ENCODE data around the gene COL25A1.
"Not testable (repeated sequence)": the region's sequence is repeated elsewhere in the genome, so short reads cannot be mapped to it uniquely, and the experiment has no call there.

The COL25A1 gene

GRCh38 chr4:108890484-108890881, 412.0 kb downstream of the COL25A1 start:
- Histone ChIP-seq H3K4me3 (ENCODE audit: low read length) (no peak overlapping the region), H3K9ac (ENCODE audit: low read length) (no peak overlapping the region), H3K4me1 (ENCODE audit: control insufficient read depth, low read depth, low read length) (no peaks in the 10 kb centered on the region), H3K27ac (ENCODE audit: low read length) (no peak overlapping the region), H3K27me3 (ENCODE audit: control insufficient read depth, insufficient read depth, low read length) (no peaks in the 10 kb centered on the region), H3K9me3 (ENCODE audit: control insufficient read depth, low read depth, low read length) (no peaks in the 10 kb centered on the region), H3K36me3 (ENCODE audit: control insufficient read depth, low read depth, low read length) (no peaks in the 10 kb centered on the region)

- H3K9ac ChIP-seq (ENCODE audit: low read length) = no peak overlapping the region
- no peak overlapping the region for H3K4me3 ChIP-seq (ENCODE audit: low read length)
- no peaks in the 10 kb centered on the region for H3K9me3 ChIP-seq (ENCODE audit: control insufficient read depth, low read depth, low read length)
- no peaks in the 10 kb centered on the region for H3K36me3 ChIP-seq (ENCODE audit: control insufficient read depth, low read depth, low read length)
- H3K4me1 ChIP-seq (ENCODE audit: control insufficient read depth, low read depth, low read length) = no peaks in the 10 kb centered on the region
- H3K27me3 ChIP-seq (ENCODE audit: control insufficient read depth, insufficient read depth, low read length) = no peaks in the 10 kb centered on the region
- H3K27ac ChIP-seq (ENCODE audit: low read length) = no peak overlapping the region
Measured at GRCh38 chr4:108889696-108890483, 412.6 kb downstream of the COL25A1 start.

GRCh38 chr4:108888769-108889168, 413.7 kb downstream of the COL25A1 start:
- no peaks in the 10 kb centered on the region for H3K36me3 ChIP-seq (ENCODE audit: control insufficient read depth, low read depth, low read length)
- H3K4me3 ChIP-seq (ENCODE audit: low read length) = no peak overlapping the region
- no peak overlapping the region for H3K27ac ChIP-seq (ENCODE audit: low read length)

GRCh38 chr4:108887034-108887433, 415.4 kb downstream of the COL25A1 start:
- Histone ChIP-seq H3K27ac (ENCODE audit: low read length) (no peak overlapping the region), H3K9me3 (ENCODE audit: control insufficient read depth, low read depth, low read length) (no peaks in the 10 kb centered on the region), H3K27me3 (ENCODE audit: control insufficient read depth, insufficient read depth, low read length) (no peaks in the 10 kb centered on the region), H3K9ac (ENCODE audit: low read length) (no peak overlapping the region), H3K36me3 (ENCODE audit: control insufficient read depth, low read depth, low read length) (no peaks in the 10 kb centered on the region), H3K4me3 (ENCODE audit: low read length) (no peak overlapping the region), H3K4me1 (ENCODE audit: control insufficient read depth, low read depth, low read length) (peaks cover 1% of the 10 kb centered on the region)

More at GRCh38 chr4:108888769-108889168, 413.7 kb downstream of the COL25A1 start:
- Histone ChIP-seq H3K4me1 (ENCODE audit: control insufficient read depth, low read depth, low read length) (no peaks in the 10 kb centered on the region), H3K9ac (ENCODE audit: low read length) (no peak overlapping the region), H3K9me3 (ENCODE audit: control insufficient read depth, low read depth, low read length) (no peaks in the 10 kb centered on the region), H3K27me3 (ENCODE audit: control insufficient read depth, insufficient read depth, low read length) (no peaks in the 10 kb centered on the region)

- Histone ChIP-seq H3K27ac (ENCODE audit: low read length) (no peak overlapping the region), H3K4me3 (ENCODE audit: low read length) (no peak overlapping the region), H3K27me3 (ENCODE audit: control insufficient read depth, insufficient read depth, low read length) (no peaks in the 10 kb centered on the region)
Measured at GRCh38 chr4:108885211-108885610, 417.2 kb downstream of the COL25A1 start.

GRCh38 chr4:108884596-108884995, 417.9 kb downstream of the COL25A1 start:
- H3K36me3 ChIP-seq (ENCODE audit: control insufficient read depth, low read depth, low read length) = no peaks in the 10 kb centered on the region
- peaks cover 8% of the 10 kb centered on the region for H3K4me1 ChIP-seq (ENCODE audit: control insufficient read depth, low read depth, low read length)
- no peak overlapping the region for H3K4me3 ChIP-seq (ENCODE audit: low read length)
- no peak overlapping the region for H3K27ac ChIP-seq (ENCODE audit: low read length)
- no peak overlapping the region for H3K9ac ChIP-seq (ENCODE audit: low read length)
- H3K27me3 ChIP-seq (ENCODE audit: control insufficient read depth, insufficient read depth, low read length) = no peaks in the 10 kb centered on the region
- no peaks in the 10 kb centered on the region for H3K9me3 ChIP-seq (ENCODE audit: control insufficient read depth, low read depth, low read length)

More at GRCh38 chr4:108885211-108885610, 417.2 kb downstream of the COL25A1 start:
- H3K4me1 ChIP-seq (ENCODE audit: control insufficient read depth, low read depth, low read length) = peaks cover 8% of the 10 kb centered on the region
- H3K9ac ChIP-seq (ENCODE audit: low read length) = no peak overlapping the region
- no peaks in the 10 kb centered on the region for H3K36me3 ChIP-seq (ENCODE audit: control insufficient read depth, low read depth, low read length)
- no peaks in the 10 kb centered on the region for H3K9me3 ChIP-seq (ENCODE audit: control insufficient read depth, low read depth, low read length)

- Histone ChIP-seq H3K27ac (ENCODE audit: low read length) (no peak overlapping the region), H3K9me3 (ENCODE audit: control insufficient read depth, low read depth, low read length) (no peaks in the 10 kb centered on the region), H3K4me3 (ENCODE audit: low read length) (no peak overlapping the region), H3K36me3 (ENCODE audit: control insufficient read depth, low read depth, low read length) (no peaks in the 10 kb centered on the region), H3K27me3 (ENCODE audit: control insufficient read depth, insufficient read depth, low read length) (no peaks in the 10 kb centered on the region), H3K9ac (ENCODE audit: low read length) (no peak overlapping the region), H3K4me1 (ENCODE audit: control insufficient read depth, low read depth, low read length) (peaks cover 28% of the 10 kb centered on the region)
Measured at GRCh38 chr4:108881986-108882385, 420.5 kb downstream of the COL25A1 start.

- H3K27ac ChIP-seq (ENCODE audit: low read length) = no peak overlapping the region
- no peak overlapping the region for H3K4me3 ChIP-seq (ENCODE audit: low read length)
- no peaks in the 10 kb centered on the region for H3K36me3 ChIP-seq (ENCODE audit: control insufficient read depth, low read depth, low read length)
- no peaks in the 10 kb centered on the region for H3K9me3 ChIP-seq (ENCODE audit: control insufficient read depth, low read depth, low read length)
- H3K9ac ChIP-seq (ENCODE audit: low read length) = no peak overlapping the region
- no peaks in the 10 kb centered on the region for H3K27me3 ChIP-seq (ENCODE audit: control insufficient read depth, insufficient read depth, low read length)
- H3K4me1 ChIP-seq (ENCODE audit: control insufficient read depth, low read depth, low read length) = peaks cover 33% of the 10 kb centered on the region
Measured at GRCh38 chr4:108881190-108881589, 421.3 kb downstream of the COL25A1 start.

- Histone ChIP-seq H3K9me3 (ENCODE audit: control insufficient read depth, low read depth, low read length) (no peaks in the 10 kb centered on the region), H3K9ac (ENCODE audit: low read length) (no peak overlapping the region), H3K27ac (ENCODE audit: low read length) (no peak overlapping the region), H3K36me3 (ENCODE audit: control insufficient read depth, low read depth, low read length) (no peaks in the 10 kb centered on the region), H3K27me3 (ENCODE audit: control insufficient read depth, insufficient read depth, low read length) (no peaks in the 10 kb centered on the region), H3K4me3 (ENCODE audit: low read length) (no peak overlapping the region), H3K4me1 (ENCODE audit: control insufficient read depth, low read depth, low read length) (peaks cover 33% of the 10 kb centered on the region)
Measured at GRCh38 chr4:108878806-108879205, 423.7 kb downstream of the COL25A1 start.

GRCh38 chr4:108877821-108878220, 424.6 kb downstream of the COL25A1 start:
- Histone ChIP-seq H3K9me3 (ENCODE audit: control insufficient read depth, low read depth, low read length) (no peaks in the 10 kb centered on the region), H3K4me3 (ENCODE audit: low read length) (no peak overlapping the region), H3K4me1 (ENCODE audit: control insufficient read depth, low read depth, low read length) (peaks cover 33% of the 10 kb centered on the region), H3K27me3 (ENCODE audit: control insufficient read depth, insufficient read depth, low read length) (no peaks in the 10 kb centered on the region), H3K9ac (ENCODE audit: low read length) (no peak overlapping the region), H3K27ac (ENCODE audit: low read length) (no peak overlapping the region), H3K36me3 (ENCODE audit: control insufficient read depth, low read depth, low read length) (no peaks in the 10 kb centered on the region)

GRCh38 chr4:108874806-108875205, 427.7 kb downstream of the COL25A1 start:
- Histone ChIP-seq H3K27ac (ENCODE audit: low read length) (no peak overlapping the region), H3K9ac (ENCODE audit: low read length) (no peak overlapping the region), H3K36me3 (ENCODE audit: control insufficient read depth, low read depth, low read length) (no peaks in the 10 kb centered on the region), H3K4me3 (ENCODE audit: low read length) (no peak overlapping the region), H3K27me3 (ENCODE audit: control insufficient read depth, insufficient read depth, low read length) (no peaks in the 10 kb centered on the region), H3K4me1 (ENCODE audit: control insufficient read depth, low read depth, low read length) (peaks cover 25% of the 10 kb centered on the region), H3K9me3 (ENCODE audit: control insufficient read depth, low read depth, low read length) (no peaks in the 10 kb centered on the region)

GRCh38 chr4:108869970-108870369, 432.5 kb downstream of the COL25A1 start:
- not testable (repeated sequence) for H3K27me3 ChIP-seq (ENCODE audit: control insufficient read depth, insufficient read depth, low read length); H3K27ac ChIP-seq (ENCODE audit: low read length); H3K9me3 ChIP-seq (ENCODE audit: control insufficient read depth, low read depth, low read length); H3K9ac ChIP-seq (ENCODE audit: low read length); H3K36me3 ChIP-seq (ENCODE audit: control insufficient read depth, low read depth, low read length); H3K4me3 ChIP-seq (ENCODE audit: low read length); H3K4me1 ChIP-seq (ENCODE audit: control insufficient read depth, low read depth, low read length)
